ENCODE data around the gene CCDC154.
"Not testable (repeated sequence)": the region's sequence is repeated elsewhere in the genome, so short reads cannot be mapped to it uniquely, and the experiment has no call there.

The CCDC154 gene

DNA sequence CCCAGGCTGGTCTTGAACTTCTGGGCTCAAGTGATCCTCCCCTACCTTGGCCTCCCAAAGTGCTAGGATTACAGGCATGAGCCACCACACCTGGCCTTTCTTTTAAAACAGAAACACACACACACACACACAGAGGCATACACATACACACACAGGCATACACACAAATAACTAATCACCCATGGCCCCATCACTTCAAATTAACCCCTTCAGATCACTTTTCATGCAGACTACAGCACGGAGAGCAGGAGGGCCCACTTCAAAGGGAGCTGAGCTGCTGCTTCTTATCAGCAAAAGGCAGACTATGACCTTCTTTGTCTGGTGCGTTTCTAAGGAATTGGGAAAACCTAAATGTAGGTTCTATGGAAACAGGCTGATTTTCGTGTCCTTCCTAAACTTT lies 28.6 kb upstream of the CCDC154 start:
- no peak for DNase-seq

DNA sequence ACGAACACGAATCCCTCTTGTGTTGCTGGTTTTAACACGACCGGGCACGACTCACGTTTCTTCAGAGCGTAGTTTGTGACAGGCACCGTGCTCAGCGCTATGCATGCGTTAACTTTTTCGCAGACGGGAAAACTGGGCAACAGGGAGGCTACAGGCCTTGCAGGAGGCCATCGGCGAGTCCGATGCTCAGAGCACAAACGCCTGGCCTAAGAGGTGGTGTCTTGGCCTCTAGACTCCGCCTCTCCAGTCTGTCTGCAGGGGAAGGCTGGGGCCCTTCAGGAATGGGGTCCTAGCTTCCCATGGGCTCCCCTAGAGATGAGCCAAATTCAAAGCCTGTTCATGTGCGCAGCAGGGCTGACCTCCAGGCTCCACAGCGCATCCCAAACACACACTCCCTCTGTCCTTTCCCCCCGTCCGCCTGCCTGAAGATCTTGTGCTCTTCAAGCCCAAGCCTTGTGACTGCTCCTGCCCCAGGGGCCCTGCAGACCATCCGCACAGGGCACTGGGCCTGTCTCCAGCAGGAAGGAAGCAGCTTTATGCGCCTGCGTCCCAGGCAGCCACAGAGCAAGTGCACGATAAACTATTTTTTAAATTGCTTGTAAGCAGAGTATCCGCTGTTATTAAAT lies 27.3 kb upstream of the CCDC154 start:
- no peak for DNase-seq

DNA sequence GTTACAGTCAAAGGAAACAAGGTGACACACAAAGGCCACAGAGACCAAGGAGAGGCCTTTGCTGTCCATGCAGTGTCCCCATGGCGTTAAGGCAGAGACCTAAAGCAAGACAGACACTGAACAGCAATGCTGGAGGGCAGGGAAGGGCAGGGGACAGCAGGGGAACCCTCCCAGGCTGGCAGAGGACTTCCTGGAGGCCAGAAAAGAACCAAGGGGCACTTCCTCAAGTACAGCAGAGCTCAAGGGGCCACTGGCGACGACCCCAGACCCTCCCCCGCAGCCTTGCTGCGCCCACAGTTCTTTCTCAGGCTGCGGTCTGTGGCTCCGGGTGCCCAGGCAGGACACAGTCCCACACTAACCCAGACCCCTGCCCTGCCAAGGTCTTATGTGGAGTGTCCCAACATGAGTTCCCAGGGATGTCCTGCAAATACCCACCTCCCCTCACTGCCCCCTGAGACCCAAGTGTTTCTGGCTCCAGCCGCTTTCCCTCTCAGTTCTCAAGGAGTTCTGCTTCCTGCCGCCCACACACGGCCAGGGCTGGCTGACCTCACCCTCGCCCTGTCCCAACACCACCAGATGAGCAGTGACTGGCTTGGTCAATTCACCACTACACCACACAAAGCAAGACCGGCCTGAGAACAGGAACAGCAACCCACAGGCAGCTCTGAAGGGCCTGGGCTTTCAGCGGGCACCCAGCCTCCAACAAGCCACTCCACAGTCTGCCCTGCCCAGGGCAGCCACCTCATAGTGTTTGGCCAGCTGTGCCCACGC lies 26.3 kb upstream of the CCDC154 start:
- DNase-seq = no peak

DNA sequence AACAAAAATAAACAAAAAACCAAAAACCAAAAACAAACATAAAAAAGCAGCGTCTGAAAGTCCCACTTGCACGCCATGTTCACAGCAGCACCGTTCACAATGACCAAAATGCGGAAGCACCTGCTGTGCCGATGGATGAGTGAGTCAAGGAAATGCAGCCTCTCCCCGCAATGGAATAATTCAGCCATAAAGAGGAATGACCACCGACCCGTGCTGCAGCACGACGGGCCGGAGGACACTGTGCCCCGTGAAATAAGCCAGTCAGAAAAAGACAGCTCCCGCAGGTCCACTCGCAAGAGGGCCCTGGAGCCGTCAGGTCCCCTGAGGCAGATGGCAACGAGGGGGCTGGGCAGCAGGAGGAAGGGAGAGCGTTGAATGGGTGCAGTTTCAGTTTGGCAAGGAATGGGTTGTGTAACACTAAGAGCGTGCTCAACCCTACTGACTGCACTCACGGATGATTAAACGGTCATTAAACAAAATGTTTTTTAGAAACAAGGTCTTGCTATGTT lies 25.4 kb upstream of the CCDC154 start:
- DNase-seq = no peak

DNA sequence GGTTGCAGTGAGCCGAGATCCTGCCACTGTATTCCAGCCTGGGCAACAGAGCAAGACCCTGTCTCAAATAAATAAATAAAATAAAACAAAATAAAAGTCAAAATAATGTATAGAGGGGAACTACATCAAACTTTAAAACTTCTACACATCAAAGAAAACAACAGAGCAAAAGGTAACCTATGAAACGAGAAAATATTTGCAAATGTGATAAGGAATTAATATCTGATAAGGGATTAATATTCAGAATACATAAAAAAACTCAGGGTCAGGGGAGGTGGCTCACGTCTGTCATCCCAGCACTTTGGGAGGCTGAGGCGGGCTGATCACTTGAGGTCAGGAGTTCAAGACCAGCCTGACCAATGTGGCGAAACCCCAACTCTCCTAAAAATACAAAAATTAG lies 24.8 kb upstream of the CCDC154 start:
- DNase-seq = not testable (repeated sequence)

DNA sequence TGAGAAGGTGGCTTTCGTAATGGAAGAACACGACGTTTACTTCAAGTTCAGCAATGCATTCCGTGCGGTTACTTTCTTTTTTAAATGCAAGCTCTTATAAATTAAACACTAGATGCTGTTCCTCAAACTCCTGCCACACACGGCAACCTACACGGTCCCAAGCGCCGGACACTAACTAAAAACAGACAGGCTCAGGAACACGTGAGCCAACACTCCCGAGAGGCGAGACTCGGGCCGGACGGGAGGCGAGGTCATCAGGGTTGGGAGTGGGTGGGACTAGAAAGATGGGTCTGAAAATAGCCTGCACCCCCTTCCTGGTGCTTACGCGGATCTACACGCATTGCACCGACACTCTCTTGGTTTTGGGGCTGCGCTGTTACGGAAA lies 24.1 kb upstream of the CCDC154 start:
- no peak for DNase-seq

DNA sequence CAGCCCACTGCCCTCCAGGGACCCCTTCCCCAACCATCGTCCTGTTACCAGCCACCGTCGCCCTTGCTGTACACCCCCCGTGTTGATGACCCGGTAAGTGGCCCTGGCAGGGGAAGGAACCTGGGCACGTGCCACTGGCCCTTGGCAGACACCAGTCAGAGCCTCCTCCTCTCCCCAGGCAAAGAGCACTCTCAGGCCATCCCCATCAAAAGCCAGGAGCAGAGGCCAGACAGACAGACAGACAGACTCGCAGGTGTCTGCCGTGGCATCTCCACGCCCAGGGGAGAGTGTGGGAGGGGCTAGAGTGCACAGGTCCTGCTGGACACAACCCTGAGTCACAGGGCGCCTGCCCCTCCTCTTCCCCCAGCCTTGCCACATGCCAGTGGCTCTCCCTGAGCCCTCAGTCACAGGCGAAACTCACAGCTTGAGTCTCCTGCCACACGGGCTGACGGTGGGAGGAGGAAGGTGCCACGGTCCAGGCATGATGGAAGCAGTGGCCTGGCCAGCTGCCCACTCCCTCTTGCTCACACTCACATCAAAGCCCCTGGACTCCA lies 22.7 kb upstream of the CCDC154 start:
- peak; percentile 12 for DNase-seq

DNA sequence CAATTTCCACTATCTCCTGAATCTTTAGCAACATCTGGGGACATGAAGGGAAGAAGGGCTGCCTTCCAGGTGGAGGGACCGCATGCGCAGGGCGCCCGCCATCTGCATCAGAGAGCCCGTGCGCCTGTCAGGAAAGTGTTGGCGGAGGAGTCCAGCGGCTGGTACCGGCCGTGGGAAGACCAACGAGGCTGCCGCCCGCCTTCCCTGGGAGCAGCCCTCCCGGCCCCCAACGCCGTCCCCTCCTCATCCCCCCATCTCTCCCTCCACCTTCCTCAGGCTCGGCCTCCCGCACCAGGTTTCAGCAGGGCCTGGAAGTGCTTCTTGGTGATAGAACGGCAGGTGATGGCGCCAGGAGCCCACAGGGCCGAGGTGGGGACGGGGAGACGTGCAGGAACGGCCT lies 21.7 kb upstream of the CCDC154 start:
- no peak for DNase-seq

DNA sequence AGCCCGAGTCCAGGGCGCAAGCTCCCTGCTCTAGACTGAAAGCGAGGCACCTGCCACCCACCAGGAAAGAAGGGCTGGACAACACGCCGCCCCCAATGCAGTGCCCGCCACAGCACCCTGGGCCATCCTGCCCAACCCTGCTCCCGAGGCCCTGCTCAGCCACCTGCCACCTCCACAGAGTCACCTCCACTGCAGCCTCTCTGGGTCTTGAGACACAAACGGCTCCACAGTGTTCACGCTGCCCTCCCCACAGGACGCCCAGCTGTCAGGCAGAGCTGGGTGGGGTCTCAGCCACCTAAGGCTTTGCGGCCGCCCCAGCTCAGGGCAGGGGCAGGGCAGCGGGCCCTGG lies 21.2 kb upstream of the CCDC154 start:
- no peak for DNase-seq

DNA sequence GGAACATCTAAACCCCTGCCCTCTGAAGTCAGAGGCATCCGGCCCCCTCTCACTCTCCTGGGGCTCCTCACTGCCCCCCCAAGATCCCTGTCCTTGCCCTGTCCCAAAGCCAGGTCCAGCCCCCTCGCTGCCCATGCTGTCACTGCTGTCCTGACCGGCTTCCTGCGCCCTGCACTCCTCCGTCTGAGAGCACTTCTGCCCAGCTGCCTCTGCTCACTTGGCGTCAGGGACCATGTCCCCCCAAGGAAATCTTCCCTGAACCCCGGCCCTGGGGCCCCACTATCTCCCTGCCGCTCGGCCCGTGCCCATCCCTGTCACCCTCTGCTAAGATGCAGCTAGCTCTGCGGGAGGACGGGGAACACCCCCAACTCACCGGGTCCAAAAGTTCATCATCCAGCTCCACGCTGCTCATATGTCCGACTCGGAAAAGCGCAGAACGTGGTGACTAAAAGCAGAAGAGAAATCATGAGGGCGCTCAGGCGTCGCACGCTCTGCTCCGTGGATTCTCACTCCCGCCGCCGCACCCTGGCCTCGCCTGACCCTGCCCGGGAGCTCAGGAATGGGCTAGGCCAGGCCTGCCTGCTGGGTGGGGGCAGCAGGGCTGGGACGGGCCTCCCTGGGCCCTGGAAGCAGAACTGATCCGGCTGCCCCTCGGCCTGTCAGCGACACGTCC lies 20.7 kb upstream of the CCDC154 start:
- DNase-seq = no peak

DNA sequence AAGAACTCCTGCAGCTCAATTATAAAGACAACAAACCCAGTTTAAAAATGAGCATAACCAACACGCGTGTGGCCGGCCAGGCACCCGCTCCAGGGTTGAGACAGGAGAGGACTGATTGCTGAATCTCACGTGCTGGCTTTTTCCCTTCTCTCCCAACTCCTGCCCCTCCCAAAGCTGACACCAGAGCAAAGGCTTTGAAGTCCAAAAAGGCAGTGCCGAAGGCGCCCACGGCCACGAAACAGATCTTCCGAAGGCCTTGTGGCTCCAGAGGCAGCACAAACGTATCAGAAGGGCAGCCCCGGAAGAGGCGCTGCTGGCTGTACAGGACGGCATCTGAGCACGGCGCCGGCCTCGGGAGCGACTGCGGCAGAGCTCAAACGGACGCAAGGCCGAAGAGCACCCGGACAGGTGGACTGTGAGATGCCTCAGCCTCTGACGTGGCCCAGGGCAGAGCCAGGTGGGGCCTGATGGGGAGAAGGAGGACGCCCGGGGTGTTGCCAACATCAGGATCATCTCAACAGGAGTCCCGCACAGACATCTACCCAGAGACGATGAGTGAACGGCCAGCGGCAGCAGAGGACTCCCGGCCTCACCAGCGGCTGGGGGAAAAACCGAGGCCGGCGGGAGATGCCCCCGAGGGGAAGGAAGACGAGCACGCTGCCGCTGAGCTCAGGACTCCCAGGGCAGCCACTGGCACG lies 20.0 kb upstream of the CCDC154 start:
- no peak for DNase-seq

DNA sequence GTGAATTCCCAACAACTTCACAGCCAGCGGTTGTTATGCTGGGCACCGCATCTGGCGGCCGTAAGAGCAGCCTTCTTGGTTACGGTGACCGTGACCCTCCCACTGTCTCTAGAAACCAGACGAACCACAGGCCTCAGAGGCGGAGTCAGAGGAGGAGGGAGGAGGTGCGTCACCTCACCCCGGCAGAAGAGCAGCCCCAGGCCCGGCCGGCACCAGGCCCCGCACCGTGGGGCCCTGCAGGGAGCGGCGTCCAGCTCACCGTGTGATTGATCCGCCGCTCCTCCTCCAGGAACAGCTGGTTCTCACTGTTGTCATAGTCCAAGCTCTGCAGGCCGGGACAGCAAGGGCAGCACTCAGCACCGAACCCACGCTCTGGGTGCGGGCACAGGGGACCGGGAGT lies 16.8 kb upstream of the CCDC154 start:
- no peak for DNase-seq

DNA sequence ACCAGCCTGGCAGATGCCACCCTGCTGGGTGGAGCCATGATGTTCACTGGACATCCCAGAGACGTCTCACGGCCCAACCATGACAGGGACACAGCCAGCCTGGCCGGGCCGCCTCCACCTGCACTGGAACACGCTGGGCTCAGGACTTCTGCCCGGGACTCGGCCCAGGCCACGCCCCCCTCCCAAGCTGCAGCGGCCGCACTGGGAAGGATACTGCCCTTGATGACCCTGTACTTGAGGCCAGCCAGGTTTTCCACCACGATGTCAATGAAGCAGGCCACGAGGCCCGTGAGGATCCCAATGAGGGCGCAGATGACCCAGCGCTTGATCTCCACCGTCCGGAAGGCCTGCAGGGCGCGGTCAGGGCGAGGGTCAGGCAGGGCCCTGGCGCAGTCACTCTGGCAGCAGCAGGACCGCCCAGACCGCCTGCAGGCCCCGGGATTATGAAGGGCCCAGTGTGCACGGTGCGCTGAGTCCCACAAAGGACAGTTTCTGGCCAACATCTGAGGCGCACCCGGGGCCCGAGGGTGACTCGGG lies 16.3 kb upstream of the CCDC154 start:
- DNase-seq = no peak

DNA sequence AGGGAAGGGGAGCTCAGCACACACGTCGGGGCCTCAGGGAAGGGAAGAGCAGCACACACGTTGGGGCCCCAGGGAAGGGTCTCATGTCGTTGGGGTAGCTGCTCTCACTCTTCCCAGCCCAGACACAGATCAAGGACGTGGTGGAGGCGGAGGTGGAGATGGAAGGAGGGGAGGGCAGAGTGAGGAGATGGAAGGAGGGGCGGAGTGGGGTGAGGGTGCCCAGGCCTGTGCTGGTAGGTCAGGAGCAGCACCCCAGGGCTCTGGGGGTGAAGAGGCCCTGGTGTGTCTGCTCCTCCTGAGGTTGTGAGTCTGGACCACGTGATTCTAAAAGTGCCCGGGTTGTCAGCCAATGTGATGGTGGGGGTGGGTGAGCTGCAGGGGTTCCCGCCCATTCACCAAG lies 15.6 kb upstream of the CCDC154 start:
- DNase-seq = no peak

DNA sequence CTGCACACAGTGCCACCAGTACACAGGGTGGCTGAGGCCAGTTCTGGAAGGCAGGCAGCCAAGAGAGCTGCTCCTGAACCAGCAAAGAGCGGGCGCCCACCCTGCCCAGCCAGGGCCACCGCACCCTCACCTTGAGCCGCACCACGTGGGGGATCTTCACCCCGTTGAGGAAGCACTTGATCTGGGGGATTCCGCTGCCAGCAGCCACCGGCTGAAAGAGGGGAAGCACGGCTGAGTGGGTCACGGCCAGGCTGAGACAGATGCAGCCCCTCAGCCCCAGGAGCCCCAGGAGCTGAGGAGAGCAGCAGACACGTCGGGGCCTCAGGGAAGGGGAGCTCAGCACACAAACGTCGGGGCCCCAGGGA lies 14.6 kb upstream of the CCDC154 start:
- DNase-seq = no peak

DNA sequence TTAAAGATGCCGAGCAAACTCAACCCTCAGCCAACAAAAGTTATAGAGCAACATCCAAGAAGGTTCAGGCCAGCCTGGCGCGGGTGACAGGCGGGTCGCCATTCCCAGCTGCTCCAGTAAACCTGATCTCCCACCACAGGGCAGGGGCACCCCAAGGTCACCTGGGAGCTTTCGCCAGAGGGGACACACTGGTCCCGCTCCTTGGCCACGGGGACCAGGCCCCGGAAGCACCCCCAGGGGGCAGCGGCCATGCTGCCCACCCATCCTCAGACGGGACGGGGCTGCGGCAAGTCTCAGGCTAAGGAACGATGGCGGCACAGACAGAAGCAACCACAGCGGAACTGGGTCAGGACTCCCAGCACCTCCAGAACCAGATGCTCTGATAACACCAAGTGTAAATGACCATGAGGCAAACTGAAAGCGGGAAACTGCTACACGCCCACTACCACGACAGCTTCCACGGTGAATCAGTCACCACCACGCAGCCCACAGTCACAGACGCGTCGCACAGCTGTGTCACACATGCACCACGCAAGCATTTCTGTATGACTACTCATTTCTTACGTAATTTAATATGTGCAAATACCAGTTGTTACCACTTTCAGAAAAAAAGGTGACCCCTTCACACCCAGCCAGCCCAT lies 14.1 kb upstream of the CCDC154 start:
- no peak for DNase-seq

DNA sequence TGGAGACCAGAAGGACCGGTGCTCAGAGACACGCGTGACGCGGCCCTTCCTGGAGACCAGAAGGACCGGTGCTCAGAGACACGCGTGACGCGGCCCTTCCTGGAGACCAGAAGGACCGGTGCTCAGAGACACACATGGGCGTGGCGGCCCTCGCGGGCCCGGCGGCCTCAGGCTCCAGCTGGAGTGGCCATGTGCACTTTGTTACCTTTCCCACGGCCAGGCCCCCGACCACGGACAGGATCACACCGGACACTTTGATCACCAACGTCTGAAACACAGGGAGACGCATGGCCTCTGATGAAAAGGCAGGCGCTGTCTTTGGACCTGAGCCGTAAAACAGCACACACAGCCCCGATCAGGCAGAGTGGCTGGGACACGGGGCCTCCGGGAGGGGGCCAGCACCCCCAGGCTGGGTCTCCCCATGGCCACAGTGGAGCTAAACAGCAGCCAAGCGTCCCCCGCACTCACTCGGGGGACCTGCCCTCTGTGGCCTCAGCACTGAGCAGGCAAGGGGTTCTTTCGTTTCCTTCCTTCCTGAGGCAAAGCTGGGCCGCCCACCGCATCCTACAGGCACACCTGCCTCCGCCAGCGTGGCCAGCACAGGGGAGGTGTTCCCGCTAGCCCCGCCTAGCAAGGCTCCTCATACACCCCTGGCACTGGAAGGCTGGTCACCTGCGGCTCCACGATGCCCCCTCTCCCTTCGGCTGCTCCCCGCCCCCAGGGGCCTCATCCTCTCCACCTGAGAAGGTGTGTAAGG lies 13.3 kb upstream of the CCDC154 start:
- DNase-seq = no peak

DNA sequence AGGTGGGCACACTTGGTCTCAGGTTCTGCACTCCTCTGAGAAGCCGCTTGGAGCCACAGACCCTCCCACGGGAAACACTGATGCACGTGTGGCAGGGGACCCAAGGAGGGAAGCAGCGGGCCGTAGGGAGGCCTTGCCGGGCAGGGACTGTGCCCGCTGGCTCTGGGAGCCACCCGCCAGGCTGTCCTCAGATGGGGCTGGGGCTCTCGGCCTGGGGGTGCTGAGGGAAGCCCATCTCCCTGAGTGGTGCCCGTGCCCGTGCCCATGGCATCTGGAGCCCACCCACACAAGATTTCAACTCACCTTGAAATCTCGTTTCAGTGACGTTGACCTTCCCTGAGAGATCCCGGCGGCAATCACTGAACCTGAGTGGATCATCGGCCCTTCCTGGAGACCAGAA lies 12.6 kb upstream of the CCDC154 start:
- no peak for DNase-seq

DNA sequence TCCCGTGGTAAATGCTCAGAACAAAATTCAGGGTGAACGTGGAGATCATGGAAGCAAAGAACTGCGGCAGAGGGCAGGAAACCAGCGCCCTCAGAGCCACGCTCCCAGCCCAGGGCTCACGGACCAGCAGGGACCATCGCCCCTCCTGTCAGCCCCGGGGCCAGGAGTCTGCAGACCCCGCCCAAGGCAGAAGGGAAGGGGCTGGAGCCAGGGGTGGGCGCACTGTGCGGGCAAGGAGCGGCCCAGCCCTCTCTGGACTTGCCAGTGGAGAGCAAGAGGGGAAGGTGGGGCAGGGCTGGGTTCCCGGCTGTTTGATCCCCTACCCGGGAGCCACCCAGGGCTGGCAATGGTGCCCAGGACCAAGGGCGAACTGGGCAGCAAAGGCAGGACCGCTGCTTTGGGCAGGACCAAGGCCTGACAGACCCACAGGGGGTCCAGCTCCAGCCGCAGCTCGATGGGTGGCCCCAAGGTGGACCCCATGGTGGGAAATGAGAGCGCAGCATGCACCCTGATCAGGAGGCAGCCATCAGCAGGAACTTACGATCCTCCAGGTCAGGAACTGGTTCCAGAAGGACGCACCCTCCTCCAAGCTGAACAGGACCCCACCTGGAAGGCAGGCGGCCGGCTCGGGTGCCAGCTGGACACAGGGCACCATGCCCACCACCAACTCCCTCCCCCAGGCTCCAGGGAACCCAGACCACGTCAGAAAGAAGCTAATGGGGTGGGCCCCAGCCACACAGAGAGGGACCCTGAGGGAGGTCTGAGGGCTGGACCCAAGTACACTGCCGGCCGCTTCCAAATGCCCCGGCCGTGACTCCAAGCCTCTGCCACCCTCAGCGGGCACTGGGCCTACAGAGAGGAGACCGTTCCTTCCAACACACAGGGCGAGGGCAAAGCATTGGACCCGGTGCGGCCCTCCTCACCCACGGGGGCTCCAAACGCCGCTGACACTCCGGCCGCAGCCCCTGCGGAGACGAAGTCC lies 11.1 kb upstream of the CCDC154 start:
- DNase-seq = no peak

DNA sequence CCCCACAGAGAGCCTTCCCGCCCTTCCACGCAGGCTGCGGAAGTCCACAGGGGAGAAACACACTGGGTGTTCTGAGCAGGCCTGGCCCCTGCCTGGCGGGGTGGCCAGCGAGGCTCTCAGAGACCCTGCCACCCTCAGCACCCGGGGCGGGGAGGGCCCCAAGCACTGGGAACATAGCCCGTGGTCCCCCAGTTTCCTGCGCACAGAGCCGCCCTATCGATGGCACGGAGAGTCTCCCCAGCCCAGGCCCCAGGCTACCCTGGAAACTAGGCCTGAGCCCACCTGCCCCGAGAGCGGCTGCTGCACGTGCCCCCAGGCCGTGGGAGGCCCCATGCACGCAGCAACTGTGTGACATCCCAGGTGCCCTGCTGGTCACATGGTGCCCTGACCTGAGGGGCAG lies 10.2 kb upstream of the CCDC154 start:
- DNase-seq = no peak

DNA sequence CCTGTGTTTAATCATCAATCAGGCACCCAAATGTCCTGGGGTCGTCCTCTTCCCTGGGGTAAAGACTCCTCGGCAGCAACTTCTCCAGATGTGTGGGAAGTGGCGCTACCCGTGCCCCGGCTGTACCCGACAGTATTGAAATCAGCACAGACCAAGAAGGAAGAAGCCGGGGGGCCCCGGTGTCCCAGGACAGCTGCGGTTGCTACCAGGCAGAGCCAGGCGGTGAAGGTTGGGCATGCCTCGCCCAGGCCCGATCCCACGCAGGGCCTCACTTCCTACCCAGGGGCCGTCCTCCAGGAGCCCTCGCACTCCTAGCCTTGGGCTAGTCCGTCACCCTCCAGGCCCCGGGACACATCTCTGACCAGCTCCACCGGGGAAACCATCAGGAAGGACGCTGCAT lies 9.0 kb upstream of the CCDC154 start:
- no peak for DNase-seq

Measured in activated CD8-positive, alpha-beta memory T cell treated with anti-CD3 and anti-CD28 coated beads, Interleukin-2, amount 50 U/mL, for 4 hours (primary cell).